IPS-15b (cell line): Measurements from ENCODE around the gene TIMM21.

Experiments
- H3K27me3 ChIP-seq: one replicate; pipeline ENCODE4 v1.6.1; 2013; ENCODE audit warnings: low read length; ENCODE audit not compliant: control insufficient read depth, insufficient read depth
- H3K36me3 ChIP-seq: one replicate; pipeline ENCODE4 v1.6.1; 2013; ENCODE audit warnings: low read length; ENCODE audit not compliant: control insufficient read depth, insufficient read depth
- H3K4me1 ChIP-seq: one replicate; pipeline ENCODE4 v1.6.1; 2013; ENCODE audit warnings: mild to moderate bottlenecking, low read length; ENCODE audit not compliant: control insufficient read depth, insufficient read depth
- H3K4me3 ChIP-seq: one replicate; pipeline ENCODE4 v1.5.1; 2013; ENCODE audit warnings: low read depth, low read length
- H3K9ac ChIP-seq: one replicate; pipeline ENCODE4 v1.6.1; 2013; ENCODE audit warnings: low read depth, mild to moderate bottlenecking, low read length
- H3K9me3 ChIP-seq: one replicate; pipeline ENCODE4 v1.6.1; 2013; ENCODE audit warnings: mild to moderate bottlenecking, low read length; ENCODE audit not compliant: control insufficient read depth, insufficient read depth

TIMM21 gene

GRCh38 chr18:74126684-74127655 is 21.4 kb upstream of the TIMM21 start:
- Histone ChIP-seq H3K4me3 (no peak overlapping the region), H3K36me3 (no peaks in the 10 kb centered on the region), H3K9me3 (no peaks in the 10 kb centered on the region), H3K27me3 (no peaks in the 10 kb centered on the region), H3K4me1 (peaks cover 5% of the 10 kb centered on the region), H3K9ac (no peak overlapping the region)

GRCh38 chr18:74128159-74128558 is 20.2 kb upstream of the TIMM21 start:
- H3K27me3 ChIP-seq, result no peaks in the 10 kb centered on the region

GRCh38 chr18:74131124-74131523 is 17.2 kb upstream of the TIMM21 start:
- Histone ChIP-seq H3K9me3 (no peaks in the 10 kb centered on the region), H3K36me3 (no peaks in the 10 kb centered on the region), H3K4me3 (no peak overlapping the region), H3K9ac (no peak overlapping the region), H3K27me3 (no peaks in the 10 kb centered on the region), H3K4me1 (peaks cover 5% of the 10 kb centered on the region)

More at GRCh38 chr18:74128159-74128558, 20.2 kb upstream of the TIMM21 start:
- Histone ChIP-seq H3K4me1 (peaks cover 5% of the 10 kb centered on the region), H3K9ac (no peak overlapping the region), H3K4me3 (no peak overlapping the region), H3K36me3 (no peaks in the 10 kb centered on the region), H3K9me3 (no peaks in the 10 kb centered on the region)

- Histone ChIP-seq H3K27me3 (no peaks in the 10 kb centered on the region), H3K4me1 (peaks cover 3% of the 10 kb centered on the region), H3K9me3 (no peaks in the 10 kb centered on the region)
Observed at GRCh38 chr18:74132201-74132600, 16.1 kb upstream of the TIMM21 start.

GRCh38 chr18:74137920-74138538 is 10.3 kb upstream of the TIMM21 start:
- no peaks in the 10 kb centered on the region for H3K9me3 ChIP-seq
- no peaks in the 10 kb centered on the region for H3K36me3 ChIP-seq
- H3K4me1 ChIP-seq, result no peaks in the 10 kb centered on the region
- H3K27me3 ChIP-seq, result no peaks in the 10 kb centered on the region
- no peak overlapping the region for H3K4me3 ChIP-seq
- no peak overlapping the region for H3K9ac ChIP-seq

More at GRCh38 chr18:74132201-74132600, 16.1 kb upstream of the TIMM21 start:
- Histone ChIP-seq H3K4me3 (no peak overlapping the region), H3K36me3 (no peaks in the 10 kb centered on the region), H3K9ac (no peak overlapping the region)

- H3K4me1 ChIP-seq, result no peaks in the 10 kb centered on the region
- no peak overlapping the region for H3K4me3 ChIP-seq
- H3K36me3 ChIP-seq, result no peaks in the 10 kb centered on the region
- H3K27me3 ChIP-seq, result no peaks in the 10 kb centered on the region
- no peak overlapping the region for H3K9ac ChIP-seq
- H3K9me3 ChIP-seq, result no peaks in the 10 kb centered on the region
Observed at GRCh38 chr18:74139411-74139810, 8.9 kb upstream of the TIMM21 start.

- H3K9ac ChIP-seq, result no peak overlapping the region
- H3K9me3 ChIP-seq, result no peaks in the 10 kb centered on the region
- no peaks in the 10 kb centered on the region for H3K27me3 ChIP-seq
- H3K4me3 ChIP-seq, result no peak overlapping the region
- H3K4me1 ChIP-seq, result no peaks in the 10 kb centered on the region
- H3K36me3 ChIP-seq, result no peaks in the 10 kb centered on the region
Observed at GRCh38 chr18:74139888-74140287, 8.4 kb upstream of the TIMM21 start.

- Histone ChIP-seq H3K27me3 (no peaks in the 10 kb centered on the region), H3K9me3 (no peaks in the 10 kb centered on the region), H3K4me1 (no peaks in the 10 kb centered on the region), H3K36me3 (no peaks in the 10 kb centered on the region), H3K4me3 (no peak overlapping the region), H3K9ac (no peak overlapping the region)
Observed at GRCh38 chr18:74140582-74140981, 7.7 kb upstream of the TIMM21 start.

- Histone ChIP-seq H3K4me3 (no peak overlapping the region), H3K9ac (no peak overlapping the region), H3K4me1 (no peaks in the 10 kb centered on the region), H3K9me3 (no peaks in the 10 kb centered on the region), H3K36me3 (no peaks in the 10 kb centered on the region), H3K27me3 (peaks cover 3% of the 10 kb centered on the region)
Observed at GRCh38 chr18:74141667-74142066, 6.7 kb upstream of the TIMM21 start.

- Histone ChIP-seq H3K4me1 (no peaks in the 10 kb centered on the region), H3K4me3 (no peak overlapping the region), H3K9me3 (no peaks in the 10 kb centered on the region), H3K36me3 (no peaks in the 10 kb centered on the region), H3K9ac (no peak overlapping the region), H3K27me3 (peaks cover 9% of the 10 kb centered on the region)
Observed at GRCh38 chr18:74142252-74142651, 6.1 kb upstream of the TIMM21 start.

GRCh38 chr18:74146756-74147155 is 1.6 kb upstream of the TIMM21 start:
- Histone ChIP-seq H3K36me3 (no peaks in the 10 kb centered on the region), H3K4me3 (peak overlapping the region; percentile 92), H3K9me3 (no peaks in the 10 kb centered on the region), H3K9ac (no peak overlapping the region), H3K27me3 (peaks cover 10% of the 10 kb centered on the region), H3K4me1 (peaks cover 5% of the 10 kb centered on the region)

- H3K9me3 ChIP-seq, result no peaks in the 10 kb centered on the region
- peaks cover 5% of the 10 kb centered on the region for H3K4me1 ChIP-seq
- H3K9ac ChIP-seq, result no peak overlapping the region
- H3K36me3 ChIP-seq, result no peaks in the 10 kb centered on the region
- peaks cover 10% of the 10 kb centered on the region for H3K27me3 ChIP-seq
- peak overlapping the region; percentile 92 for H3K4me3 ChIP-seq
Observed at GRCh38 chr18:74147491-74147778, 888 bp upstream of the TIMM21 start.
